T-helper 2 cell (primary cell): ENCODE results near the gene B4GALT1.

ENCODE experiments used
- DNase-seq, 5 experiments: peaks; one replicate each; pipeline versions ENCODE4 v3.0.0 to v3.0.0-alpha.2; 2012 to 2022
- total RNA-seq, 2 donors: gene quantifications; one replicate each; lab custom pipeline; 2026; lab: John Stamatoyannopoulos, UW

Gene B4GALT1
- 61.0 to 139 reads per million in 2 donors for total RNA-seq

- DNase-seq = peak; percentile 90 to 99 (median 95)
Measured at GRCh38 chr9:33167084-33167971, at the start of gene B4GALT1. Gene B4GALT1, minus strand, starts transcription at chr9:33167336. Its CDS starts 167 bp downstream, at chr9:33167169.

- no peak for DNase-seq
Measured at GRCh38 chr9:33211695-33212393, 44.7 kb upstream of the B4GALT1 start.

- no peak for DNase-seq
Measured at GRCh38 chr9:33210006-33210715, 43.0 kb upstream of the B4GALT1 start.

GRCh38 chr9:33209394-33209793, 42.3 kb upstream of the B4GALT1 start:
- no peak for DNase-seq

GRCh38 chr9:33202552-33203201, 35.5 kb upstream of the B4GALT1 start:
- DNase-seq = peak in 2 of 5 experiments; percentile 34 to 90

GRCh38 chr9:33202018-33202417, 34.9 kb upstream of the B4GALT1 start:
- peak in 1 of 5 experiments; percentile 32 for DNase-seq

- DNase-seq = no peak
Measured at GRCh38 chr9:33198165-33198564, 31.0 kb upstream of the B4GALT1 start.

- DNase-seq = no peak
Measured at GRCh38 chr9:33197279-33198152, 30.4 kb upstream of the B4GALT1 start.

- no peak for DNase-seq
Measured at GRCh38 chr9:33196736-33197135, 29.6 kb upstream of the B4GALT1 start.

GRCh38 chr9:33193818-33194217, 26.7 kb upstream of the B4GALT1 start:
- no peak for DNase-seq

GRCh38 chr9:33192493-33193255, 25.5 kb upstream of the B4GALT1 start:
- no peak for DNase-seq

- no peak for DNase-seq
Measured at GRCh38 chr9:33190021-33190705, 23.0 kb upstream of the B4GALT1 start.

- DNase-seq = no peak
Measured at GRCh38 chr9:33189331-33189791, 22.2 kb upstream of the B4GALT1 start.

- no peak for DNase-seq
Measured at GRCh38 chr9:33188711-33189110, 21.6 kb upstream of the B4GALT1 start.

- DNase-seq = no peak
Measured at GRCh38 chr9:33187519-33188218, 20.5 kb upstream of the B4GALT1 start.

GRCh38 chr9:33186457-33187168, 19.5 kb upstream of the B4GALT1 start:
- no peak for DNase-seq

GRCh38 chr9:33185858-33186257, 18.7 kb upstream of the B4GALT1 start:
- no peak for DNase-seq

- DNase-seq = no peak
Measured at GRCh38 chr9:33185406-33185805, 18.3 kb upstream of the B4GALT1 start.

- no peak for DNase-seq
Measured at GRCh38 chr9:33184963-33185362, 17.8 kb upstream of the B4GALT1 start.
